HEK293 (cell line): ENCODE data around the gene BLOC1S5.

ENCODE experiments used
- FEZF1 ChIP-seq: fragments of 450-650 bp; formaldehyde crosslinking; IDR thresholded peaks from 2 replicates; pipeline ENCODE4 v1.5.1; 2016; ENCODE audit warnings: missing biosample characterization, missing genetic modification characterization
- GLIS1 ChIP-seq: fragments of 450-650 bp; formaldehyde crosslinking; IDR thresholded peaks from 2 replicates; pipeline ENCODE4 v1.5.1; 2016; ENCODE audit warnings: missing biosample characterization, missing genetic modification characterization
- MYNN ChIP-seq: fragments of 450-650 bp; formaldehyde crosslinking; IDR thresholded peaks from 2 replicates; pipeline ENCODE4 v1.5.1; 2016; ENCODE audit warnings: missing biosample characterization, missing genetic modification characterization, borderline replicate concordance
- PRDM1 ChIP-seq: fragments of 450-650 bp; formaldehyde crosslinking; IDR thresholded peaks from 2 replicates; pipeline ENCODE4; 2016; ENCODE audit warnings: missing biosample characterization, missing genetic modification characterization
- WT1 ChIP-seq: fragments of 450-650 bp; formaldehyde crosslinking; IDR thresholded peaks from 2 replicates; pipeline ENCODE4 v1.5.1; 2016; ENCODE audit warnings: missing biosample characterization, missing genetic modification characterization
- ZBTB20 ChIP-seq: fragments of 450-650 bp; formaldehyde crosslinking; IDR thresholded peaks from 2 replicates; pipeline ENCODE4 v1.5.1; 2016; ENCODE audit warnings: missing biosample characterization, missing genetic modification characterization
- ZBTB6 ChIP-seq: fragments of 450-650 bp; formaldehyde crosslinking; IDR thresholded peaks from 2 replicates; pipeline ENCODE4 v1.5.1; 2017; ENCODE audit warnings: missing biosample characterization, missing genetic modification characterization
- ZFP69B ChIP-seq: fragments of 450-650 bp; formaldehyde crosslinking; IDR thresholded peaks from 2 replicates; pipeline ENCODE4 v1.5.1; 2016; ENCODE audit warnings: missing biosample characterization, missing genetic modification characterization
- ZNF157 ChIP-seq: fragments of 450-650 bp; formaldehyde crosslinking; IDR thresholded peaks from 2 replicates; pipeline ENCODE4 v1.5.1; 2016; ENCODE audit warnings: missing biosample characterization, missing genetic modification characterization
- ZNF211 ChIP-seq: fragments of 450-650 bp; formaldehyde crosslinking; IDR thresholded peaks from 2 replicates; pipeline ENCODE4 v1.5.1; 2016; ENCODE audit warnings: low read depth, missing biosample characterization, missing genetic modification characterization
- ZNF280C ChIP-seq: fragments of 450-650 bp; formaldehyde crosslinking; IDR thresholded peaks from 2 replicates; pipeline ENCODE4 v1.5.1; 2016; ENCODE audit warnings: missing biosample characterization, missing genetic modification characterization
- ZNF350 ChIP-seq: fragments of 450-650 bp; formaldehyde crosslinking; IDR thresholded peaks from 2 replicates; pipeline ENCODE4 v1.5.0; 2017; ENCODE audit warnings: missing biosample characterization, mild to moderate bottlenecking, missing genetic modification characterization
- ZNF558 ChIP-seq: fragments of 450-650 bp; formaldehyde crosslinking; IDR thresholded peaks from 2 replicates; pipeline ENCODE4 v1.5.1; 2016; ENCODE audit warnings: missing biosample characterization, missing genetic modification characterization
- ZNF610 ChIP-seq: fragments of 450-650 bp; formaldehyde crosslinking; IDR thresholded peaks from 2 replicates; pipeline ENCODE4 v1.5.1; 2016; ENCODE audit warnings: missing biosample characterization, missing genetic modification characterization, borderline replicate concordance
- ZNF677 ChIP-seq: fragments of 450-650 bp; IDR thresholded peaks from 2 replicates; pipeline ENCODE4 v1.5.0; 2018; ENCODE audit warnings: missing biosample characterization, mild to moderate bottlenecking, missing genetic modification characterization, moderate library complexity
- ZNF707 ChIP-seq: fragments of 450-650 bp; formaldehyde crosslinking; IDR thresholded peaks from 2 replicates; pipeline ENCODE4 v1.5.1; 2016; ENCODE audit warnings: missing biosample characterization, missing genetic modification characterization
- ZSCAN16 ChIP-seq: fragments of 450-650 bp; formaldehyde crosslinking; IDR thresholded peaks from 2 replicates; pipeline ENCODE4 v1.5.1; 2016; ENCODE audit warnings: missing biosample characterization, missing genetic modification characterization
- TF ChIP-seq, protein P1 (sequence below): fragments of 450-650 bp; formaldehyde crosslinking; IDR thresholded peaks from 2 replicates; pipeline ENCODE4 v1.5.1; 2016; ENCODE audit warnings: missing biosample characterization, missing genetic modification characterization, borderline replicate concordance
- TF ChIP-seq, protein P2 (sequence below): fragments of 450-650 bp; formaldehyde crosslinking; conservative IDR thresholded peaks from 2 replicates; pipeline ENCODE4 v1.5.1; 2016; ENCODE audit warnings: low read depth, missing biosample characterization, missing genetic modification characterization
- TF ChIP-seq, protein P3 (sequence below): fragments of 450-650 bp; IDR thresholded peaks from 2 replicates; pipeline ENCODE4 v1.5.1; 2018; ENCODE audit warnings: missing biosample characterization, mild to moderate bottlenecking, missing genetic modification characterization
- TF ChIP-seq, protein P4 (sequence below): fragments of 450-650 bp; formaldehyde crosslinking; IDR thresholded peaks from 2 replicates; pipeline ENCODE4 v1.5.1; 2016; ENCODE audit warnings: missing biosample characterization, missing genetic modification characterization

Gene BLOC1S5

GRCh38 chr6:8082954-8083858 lies 19.0 kb upstream of the BLOC1S5 start (continued):
- TF ChIP-seq ZNF280C (tag by site-specific recombination) (no peak), ZNF157 (tag by site-specific recombination) (no peak), FEZF1 (tag by site-specific recombination) (peak; percentile 31; the same call in 1 of the 2 replicates), GLIS1 (tag by site-specific recombination) (no peak), ZNF211 (no peak), ZNF558 (tag by site-specific recombination) (no peak; the same call in 1 of the 2 replicates), MYNN (no peak), ZBTB20 (no peak), ZNF350 (no peak), PRDM1 (0 out of 2 replicates have a peak, but pooled peaks have one; percentile 13), ZFP69B (tag by site-specific recombination) (no peak), ZNF610 (no peak), ZNF707 (tag by site-specific recombination) (no peak), WT1 (tag by site-specific recombination) (no peak), ZNF677 (no peak), ZSCAN16 (tag by site-specific recombination) (no peak), ZBTB6 (tag by site-specific recombination) (no peak)
- TF ChIP-seq, protein P1, sequence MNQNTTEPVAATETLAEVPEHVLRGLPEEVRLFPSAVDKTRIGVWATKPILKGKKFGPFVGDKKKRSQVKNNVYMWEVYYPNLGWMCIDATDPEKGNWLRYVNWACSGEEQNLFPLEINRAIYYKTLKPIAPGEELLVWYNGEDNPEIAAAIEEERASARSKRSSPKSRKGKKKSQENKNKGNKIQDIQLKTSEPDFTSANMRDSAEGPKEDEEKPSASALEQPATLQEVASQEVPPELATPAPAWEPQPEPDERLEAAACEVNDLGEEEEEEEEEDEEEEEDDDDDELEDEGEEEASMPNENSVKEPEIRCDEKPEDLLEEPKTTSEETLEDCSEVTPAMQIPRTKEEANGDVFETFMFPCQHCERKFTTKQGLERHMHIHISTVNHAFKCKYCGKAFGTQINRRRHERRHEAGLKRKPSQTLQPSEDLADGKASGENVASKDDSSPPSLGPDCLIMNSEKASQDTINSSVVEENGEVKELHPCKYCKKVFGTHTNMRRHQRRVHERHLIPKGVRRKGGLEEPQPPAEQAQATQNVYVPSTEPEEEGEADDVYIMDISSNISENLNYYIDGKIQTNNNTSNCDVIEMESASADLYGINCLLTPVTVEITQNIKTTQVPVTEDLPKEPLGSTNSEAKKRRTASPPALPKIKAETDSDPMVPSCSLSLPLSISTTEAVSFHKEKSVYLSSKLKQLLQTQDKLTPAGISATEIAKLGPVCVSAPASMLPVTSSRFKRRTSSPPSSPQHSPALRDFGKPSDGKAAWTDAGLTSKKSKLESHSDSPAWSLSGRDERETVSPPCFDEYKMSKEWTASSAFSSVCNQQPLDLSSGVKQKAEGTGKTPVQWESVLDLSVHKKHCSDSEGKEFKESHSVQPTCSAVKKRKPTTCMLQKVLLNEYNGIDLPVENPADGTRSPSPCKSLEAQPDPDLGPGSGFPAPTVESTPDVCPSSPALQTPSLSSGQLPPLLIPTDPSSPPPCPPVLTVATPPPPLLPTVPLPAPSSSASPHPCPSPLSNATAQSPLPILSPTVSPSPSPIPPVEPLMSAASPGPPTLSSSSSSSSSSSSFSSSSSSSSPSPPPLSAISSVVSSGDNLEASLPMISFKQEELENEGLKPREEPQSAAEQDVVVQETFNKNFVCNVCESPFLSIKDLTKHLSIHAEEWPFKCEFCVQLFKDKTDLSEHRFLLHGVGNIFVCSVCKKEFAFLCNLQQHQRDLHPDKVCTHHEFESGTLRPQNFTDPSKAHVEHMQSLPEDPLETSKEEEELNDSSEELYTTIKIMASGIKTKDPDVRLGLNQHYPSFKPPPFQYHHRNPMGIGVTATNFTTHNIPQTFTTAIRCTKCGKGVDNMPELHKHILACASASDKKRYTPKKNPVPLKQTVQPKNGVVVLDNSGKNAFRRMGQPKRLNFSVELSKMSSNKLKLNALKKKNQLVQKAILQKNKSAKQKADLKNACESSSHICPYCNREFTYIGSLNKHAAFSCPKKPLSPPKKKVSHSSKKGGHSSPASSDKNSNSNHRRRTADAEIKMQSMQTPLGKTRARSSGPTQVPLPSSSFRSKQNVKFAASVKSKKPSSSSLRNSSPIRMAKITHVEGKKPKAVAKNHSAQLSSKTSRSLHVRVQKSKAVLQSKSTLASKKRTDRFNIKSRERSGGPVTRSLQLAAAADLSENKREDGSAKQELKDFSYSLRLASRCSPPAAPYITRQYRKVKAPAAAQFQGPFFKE (tag by site-specific recombination): no peak
- TF ChIP-seq, protein P2, sequence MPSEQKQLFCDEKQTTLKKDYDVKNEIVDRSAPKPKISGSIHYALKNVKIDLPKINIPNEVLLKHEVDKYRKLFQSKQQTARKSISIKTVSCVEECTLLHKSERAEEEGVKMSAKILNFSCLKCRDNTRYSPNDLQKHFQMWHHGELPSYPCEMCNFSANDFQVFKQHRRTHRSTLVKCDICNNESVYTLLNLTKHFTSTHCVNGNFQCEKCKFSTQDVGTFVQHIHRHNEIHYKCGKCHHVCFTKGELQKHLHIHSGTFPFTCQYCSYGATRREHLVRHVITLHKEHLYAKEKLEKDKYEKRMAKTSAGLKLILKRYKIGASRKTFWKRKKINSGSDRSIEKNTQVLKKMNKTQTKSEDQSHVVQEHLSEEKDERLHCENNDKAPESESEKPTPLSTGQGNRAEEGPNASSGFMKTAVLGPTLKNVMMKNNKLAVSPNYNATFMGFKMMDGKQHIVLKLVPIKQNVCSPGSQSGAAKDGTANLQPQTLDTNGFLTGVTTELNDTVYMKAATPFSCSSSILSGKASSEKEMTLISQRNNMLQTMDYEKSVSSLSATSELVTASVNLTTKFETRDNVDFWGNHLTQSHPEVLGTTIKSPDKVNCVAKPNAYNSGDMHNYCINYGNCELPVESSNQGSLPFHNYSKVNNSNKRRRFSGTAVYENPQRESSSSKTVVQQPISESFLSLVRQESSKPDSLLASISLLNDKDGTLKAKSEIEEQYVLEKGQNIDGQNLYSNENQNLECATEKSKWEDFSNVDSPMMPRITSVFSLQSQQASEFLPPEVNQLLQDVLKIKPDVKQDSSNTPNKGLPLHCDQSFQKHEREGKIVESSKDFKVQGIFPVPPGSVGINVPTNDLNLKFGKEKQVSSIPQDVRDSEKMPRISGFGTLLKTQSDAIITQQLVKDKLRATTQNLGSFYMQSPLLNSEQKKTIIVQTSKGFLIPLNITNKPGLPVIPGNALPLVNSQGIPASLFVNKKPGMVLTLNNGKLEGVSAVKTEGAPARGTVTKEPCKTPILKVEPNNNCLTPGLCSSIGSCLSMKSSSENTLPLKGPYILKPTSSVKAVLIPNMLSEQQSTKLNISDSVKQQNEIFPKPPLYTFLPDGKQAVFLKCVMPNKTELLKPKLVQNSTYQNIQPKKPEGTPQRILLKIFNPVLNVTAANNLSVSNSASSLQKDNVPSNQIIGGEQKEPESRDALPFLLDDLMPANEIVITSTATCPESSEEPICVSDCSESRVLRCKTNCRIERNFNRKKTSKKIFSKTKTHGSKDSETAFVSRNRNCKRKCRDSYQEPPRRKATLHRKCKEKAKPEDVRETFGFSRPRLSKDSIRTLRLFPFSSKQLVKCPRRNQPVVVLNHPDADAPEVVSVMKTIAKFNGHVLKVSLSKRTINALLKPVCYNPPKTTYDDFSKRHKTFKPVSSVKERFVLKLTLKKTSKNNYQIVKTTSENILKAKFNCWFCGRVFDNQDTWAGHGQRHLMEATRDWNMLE (tag by site-specific recombination): no peak
- TF ChIP-seq, protein P3, sequence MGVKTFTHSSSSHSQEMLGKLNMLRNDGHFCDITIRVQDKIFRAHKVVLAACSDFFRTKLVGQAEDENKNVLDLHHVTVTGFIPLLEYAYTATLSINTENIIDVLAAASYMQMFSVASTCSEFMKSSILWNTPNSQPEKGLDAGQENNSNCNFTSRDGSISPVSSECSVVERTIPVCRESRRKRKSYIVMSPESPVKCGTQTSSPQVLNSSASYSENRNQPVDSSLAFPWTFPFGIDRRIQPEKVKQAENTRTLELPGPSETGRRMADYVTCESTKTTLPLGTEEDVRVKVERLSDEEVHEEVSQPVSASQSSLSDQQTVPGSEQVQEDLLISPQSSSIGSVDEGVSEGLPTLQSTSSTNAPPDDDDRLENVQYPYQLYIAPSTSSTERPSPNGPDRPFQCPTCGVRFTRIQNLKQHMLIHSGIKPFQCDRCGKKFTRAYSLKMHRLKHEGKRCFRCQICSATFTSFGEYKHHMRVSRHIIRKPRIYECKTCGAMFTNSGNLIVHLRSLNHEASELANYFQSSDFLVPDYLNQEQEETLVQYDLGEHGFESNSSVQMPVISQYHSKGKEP (tag by site-specific recombination): no peak
- TF ChIP-seq, protein P4, sequence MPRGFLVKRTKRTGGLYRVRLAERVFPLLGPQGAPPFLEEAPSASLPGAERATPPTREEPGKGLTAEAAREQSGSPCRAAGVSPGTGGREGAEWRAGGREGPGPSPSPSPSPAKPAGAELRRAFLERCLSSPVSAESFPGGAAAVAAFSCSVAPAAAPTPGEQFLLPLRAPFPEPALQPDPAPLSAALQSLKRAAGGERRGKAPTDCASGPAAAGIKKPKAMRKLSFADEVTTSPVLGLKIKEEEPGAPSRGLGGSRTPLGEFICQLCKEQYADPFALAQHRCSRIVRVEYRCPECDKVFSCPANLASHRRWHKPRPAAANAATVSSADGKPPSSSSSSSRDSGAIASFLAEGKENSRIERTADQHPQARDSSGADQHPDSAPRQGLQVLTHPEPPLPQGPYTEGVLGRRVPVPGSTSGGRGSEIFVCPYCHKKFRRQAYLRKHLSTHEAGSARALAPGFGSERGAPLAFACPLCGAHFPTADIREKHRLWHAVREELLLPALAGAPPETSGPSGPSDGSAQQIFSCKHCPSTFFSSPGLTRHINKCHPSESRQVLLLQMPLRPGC (tag by site-specific recombination): peak; percentile 90
